ENCODE results near the gene KLHL8.

DNA sequence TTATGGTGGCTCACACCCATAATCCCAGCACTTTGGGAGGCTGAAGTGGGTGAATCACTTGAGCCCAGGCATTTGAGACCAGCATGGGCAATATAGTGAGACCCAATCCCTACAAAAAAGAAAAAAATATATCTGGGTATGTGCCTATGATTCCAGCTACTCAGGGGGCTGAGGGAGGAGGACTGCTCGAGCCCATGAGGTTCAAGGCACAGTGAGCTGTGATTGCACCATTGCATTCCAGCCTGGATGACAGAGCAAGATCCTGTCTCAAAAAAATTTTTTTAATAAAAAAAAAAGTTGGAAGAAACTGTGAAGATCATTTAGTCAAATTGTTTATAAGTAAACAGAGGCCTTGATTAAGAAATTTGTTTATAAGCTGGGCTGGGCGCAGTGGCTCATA, 39.7 kb downstream of the KLHL8 start:
- TF ChIP-seq, protein P1, sequence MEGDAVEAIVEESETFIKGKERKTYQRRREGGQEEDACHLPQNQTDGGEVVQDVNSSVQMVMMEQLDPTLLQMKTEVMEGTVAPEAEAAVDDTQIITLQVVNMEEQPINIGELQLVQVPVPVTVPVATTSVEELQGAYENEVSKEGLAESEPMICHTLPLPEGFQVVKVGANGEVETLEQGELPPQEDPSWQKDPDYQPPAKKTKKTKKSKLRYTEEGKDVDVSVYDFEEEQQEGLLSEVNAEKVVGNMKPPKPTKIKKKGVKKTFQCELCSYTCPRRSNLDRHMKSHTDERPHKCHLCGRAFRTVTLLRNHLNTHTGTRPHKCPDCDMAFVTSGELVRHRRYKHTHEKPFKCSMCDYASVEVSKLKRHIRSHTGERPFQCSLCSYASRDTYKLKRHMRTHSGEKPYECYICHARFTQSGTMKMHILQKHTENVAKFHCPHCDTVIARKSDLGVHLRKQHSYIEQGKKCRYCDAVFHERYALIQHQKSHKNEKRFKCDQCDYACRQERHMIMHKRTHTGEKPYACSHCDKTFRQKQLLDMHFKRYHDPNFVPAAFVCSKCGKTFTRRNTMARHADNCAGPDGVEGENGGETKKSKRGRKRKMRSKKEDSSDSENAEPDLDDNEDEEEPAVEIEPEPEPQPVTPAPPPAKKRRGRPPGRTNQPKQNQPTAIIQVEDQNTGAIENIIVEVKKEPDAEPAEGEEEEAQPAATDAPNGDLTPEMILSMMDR (IDR thresholded peaks at IDR 0.05): no peak
- TF ChIP-seq EP300 (IDR thresholded peaks at IDR 0.05) (no peak), POLR2A (IDR thresholded peaks at IDR 0.05) (no peak)
